DMS53 treated with DMSO at 0.1 percent for 48 hours (cell line): ENCODE data around the gene JCHAIN.
"Not testable (repeated sequence)": the region's sequence is repeated elsewhere in the genome, so short reads cannot be mapped to it uniquely, and the experiment has no call there.

Experiments
- DNase-seq: peaks from one replicate; lab custom pipeline; 2025; ENCODE audit not compliant: unreplicated experiment; lab: John Stamatoyannopoulos, UW

Gene JCHAIN

DNA sequence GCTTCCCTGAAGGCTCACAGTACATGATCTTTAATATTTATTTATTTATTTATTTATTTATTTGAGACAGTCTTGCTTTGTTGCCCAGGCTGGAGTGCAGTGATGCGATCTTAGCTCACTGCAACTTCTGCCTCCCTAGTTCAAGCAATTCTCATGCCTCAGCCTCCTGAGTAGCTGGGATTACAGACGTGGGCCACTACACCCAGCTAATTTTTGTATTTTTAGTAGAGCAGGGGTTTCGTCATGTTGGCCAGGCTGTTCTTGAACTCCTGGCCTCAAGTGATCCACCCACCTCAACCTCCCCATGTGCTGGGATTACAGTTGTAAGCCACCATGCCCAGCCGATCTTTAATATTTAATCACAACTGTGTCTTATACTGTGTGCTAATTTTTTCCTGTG is 15.6 kb downstream of the JCHAIN start:
- DNase-seq = not testable (repeated sequence)

- no peak for DNase-seq
Observed at GRCh38 chr4:70640192-70640591, 26.1 kb downstream of the JCHAIN start.

DNA sequence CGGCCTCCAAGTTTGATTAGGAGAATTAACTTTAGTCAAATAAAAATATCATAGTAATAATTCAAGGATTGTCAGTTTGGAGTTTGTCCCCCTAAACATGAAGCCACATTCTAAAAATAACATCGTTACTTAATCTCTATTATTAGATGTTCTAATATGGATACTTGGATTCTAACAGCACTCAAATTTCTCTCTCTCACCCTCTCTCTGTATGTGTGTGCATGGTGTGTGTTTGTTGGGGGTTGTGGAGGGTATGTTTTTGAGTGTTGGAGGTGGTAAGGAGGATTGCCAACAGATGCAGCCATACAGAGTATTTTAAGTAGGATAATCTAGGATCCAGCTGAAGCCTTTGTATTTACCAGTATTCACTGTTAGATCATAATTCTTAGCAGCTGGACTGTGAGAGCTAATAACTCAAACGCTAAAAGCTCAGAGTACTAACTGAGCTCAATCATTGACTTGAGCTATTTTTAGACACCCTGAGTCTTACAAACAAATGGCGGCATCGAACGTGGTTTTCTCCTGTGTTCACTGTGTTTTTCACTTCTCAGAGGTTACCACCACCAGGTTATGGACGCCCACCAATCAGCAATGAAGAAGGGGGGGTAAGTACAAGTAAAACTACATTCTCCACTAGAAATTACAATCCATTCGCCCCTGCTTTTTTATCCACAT is 28.9 kb downstream of the JCHAIN start:
- DNase-seq = peak; percentile 38

- no peak for DNase-seq
Observed at GRCh38 chr4:70634482-70634881, 31.8 kb downstream of the JCHAIN start.

DNA sequence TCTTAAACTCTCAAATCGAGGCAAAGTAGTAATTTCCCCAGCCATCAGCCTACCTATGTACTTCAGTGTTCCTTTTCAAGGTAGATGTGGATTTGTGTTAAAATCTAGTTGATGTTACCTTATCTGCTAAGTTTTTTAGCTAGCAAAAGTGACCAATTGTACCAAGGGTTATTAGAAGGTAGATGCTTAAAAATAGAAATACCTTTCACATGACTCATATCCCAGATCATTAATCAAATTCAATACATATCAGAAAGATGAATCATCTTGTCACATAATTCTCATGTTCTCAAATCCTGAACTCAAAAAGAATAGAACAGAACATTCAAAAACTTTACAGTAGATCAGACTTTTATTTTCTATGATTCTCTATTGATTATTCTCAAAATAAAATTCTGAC is 34.3 kb downstream of the JCHAIN start:
- no peak for DNase-seq

DNA sequence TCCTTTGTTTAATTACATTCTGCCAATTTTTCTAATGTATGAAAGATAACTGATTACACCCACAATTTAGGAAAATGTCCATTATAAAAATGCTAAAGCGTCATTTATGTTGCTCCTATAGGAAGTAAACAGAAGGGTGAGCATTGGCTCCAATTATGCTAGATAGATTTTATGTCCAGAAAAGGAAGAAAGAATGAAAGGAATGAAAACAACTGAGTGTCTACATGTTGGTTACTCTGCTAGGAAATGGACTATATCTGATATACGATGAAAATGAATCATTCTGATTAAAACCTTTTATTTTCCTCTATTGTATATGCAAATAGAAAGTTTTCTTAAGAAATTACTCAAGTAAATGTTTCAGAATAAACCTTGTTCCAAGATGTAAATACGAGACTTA is 36.1 kb downstream of the JCHAIN start:
- no peak for DNase-seq

GRCh38 chr4:70629469-70630090 is 36.7 kb downstream of the JCHAIN start:
- DNase-seq = no peak

GRCh38 chr4:70628444-70628843 is 37.9 kb downstream of the JCHAIN start, which contains the start of gene ENAM:
Gene ENAM (plus strand): TSS chr4:70628744. CDS start chr4:70629501, 757 bp downstream.
- no peak for DNase-seq

DNA sequence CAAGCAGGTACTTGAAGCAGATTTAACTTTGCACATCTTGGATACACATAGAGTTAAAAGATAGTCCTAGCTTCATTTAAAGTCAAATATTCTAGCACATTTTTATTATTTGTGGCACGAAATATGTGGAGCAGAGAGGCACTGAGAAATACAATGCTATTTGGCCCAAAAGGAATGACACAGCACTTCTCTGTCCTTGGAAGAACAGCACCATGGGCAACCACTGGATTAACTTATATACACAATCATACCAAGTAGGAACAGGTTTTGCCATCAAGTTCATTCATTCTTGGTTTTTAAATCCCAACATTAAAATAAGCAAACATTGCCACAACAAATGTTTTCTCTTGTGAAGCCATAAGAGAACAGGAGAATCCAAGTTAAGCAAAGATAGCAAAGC is 38.7 kb downstream of the JCHAIN start:
- no peak for DNase-seq

GRCh38 chr4:70624226-70624793 is 42.0 kb downstream of the JCHAIN start:
- DNase-seq = no peak

- no peak for DNase-seq
Observed at GRCh38 chr4:70623323-70623722, 43.0 kb downstream of the JCHAIN start.

GRCh38 chr4:70619778-70620177 is 46.5 kb downstream of the JCHAIN start:
- no peak for DNase-seq

DNA sequence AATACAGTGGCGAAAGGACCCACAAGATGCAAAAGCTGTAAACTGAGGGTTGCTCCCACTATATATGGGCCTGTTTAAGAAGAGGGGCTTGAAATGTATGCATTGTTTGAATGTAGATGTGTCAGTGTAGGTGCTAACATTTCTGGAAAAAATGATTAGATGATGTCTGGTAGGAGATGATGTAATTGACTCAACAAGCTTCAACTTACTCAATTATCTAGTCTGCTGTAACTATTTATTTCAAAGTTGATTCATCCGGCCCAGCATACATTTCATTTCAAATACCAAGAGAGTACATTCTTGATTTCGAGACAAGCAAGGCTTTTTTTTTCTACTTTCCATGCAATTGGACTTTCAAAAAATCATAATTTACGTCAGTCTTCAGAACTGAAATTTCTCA is 47.0 kb downstream of the JCHAIN start:
- no peak for DNase-seq

DNA sequence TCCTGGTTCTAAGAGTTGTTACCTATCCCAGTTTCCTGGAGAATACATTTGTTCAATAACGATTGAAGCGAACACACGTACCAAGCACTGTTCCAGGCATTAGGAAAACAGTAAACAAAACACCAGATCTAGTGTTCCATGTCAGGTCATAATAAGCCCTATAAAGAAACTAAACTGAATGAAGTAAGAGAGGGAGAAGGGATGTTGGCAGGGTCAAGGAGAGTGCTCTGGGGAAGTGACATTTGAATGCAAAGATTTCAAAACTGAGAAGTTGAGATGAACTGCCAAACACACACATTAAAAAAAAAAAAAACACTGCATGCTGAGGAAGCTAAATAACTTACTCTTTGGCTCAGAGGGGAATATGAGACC is 52.1 kb downstream of the JCHAIN start:
- DNase-seq = no peak

GRCh38 chr4:70613306-70614183 is 52.8 kb downstream of the JCHAIN start:
- no peak for DNase-seq

GRCh38 chr4:70608324-70608723 is 58.0 kb downstream of the JCHAIN start:
- no peak for DNase-seq

DNA sequence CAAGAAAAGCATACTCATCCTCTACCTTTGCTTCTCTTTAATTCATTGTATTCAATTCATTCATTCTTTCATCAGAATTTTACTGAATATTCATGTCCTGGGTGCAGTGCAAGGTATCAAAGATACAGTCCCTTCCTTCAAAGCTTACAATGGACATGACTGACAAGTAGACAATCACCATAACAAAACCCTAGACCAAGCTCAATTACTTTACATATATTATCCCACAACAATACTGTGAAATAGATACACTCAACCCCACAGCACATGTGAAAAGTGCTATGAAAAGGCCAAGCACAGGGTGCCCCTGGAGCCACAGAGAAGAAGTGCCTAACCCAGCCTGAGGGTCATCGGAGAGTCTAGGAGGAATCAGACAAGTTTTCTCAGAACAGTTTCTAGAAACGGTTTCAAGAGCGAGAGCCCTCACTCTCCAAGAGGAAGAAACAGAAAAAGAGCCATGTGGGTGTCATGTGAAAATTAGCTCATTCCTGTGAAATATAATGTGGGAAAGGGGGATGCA is 58.9 kb downstream of the JCHAIN start:
- DNase-seq = no peak

GRCh38 chr4:70606459-70606858 is 59.8 kb downstream of the JCHAIN start:
- DNase-seq = no peak
